ENCODE data around the gene ARMC10.
"Not testable (repeated sequence)": the region's sequence is repeated elsewhere in the genome, so short reads cannot be mapped to it uniquely, and the experiment has no call there.

ARMC10 gene

GRCh38 chr7:103068414-103069403 lies 6.2 kb upstream of the ARMC10 start:
- TF ChIP-seq, protein P1, sequence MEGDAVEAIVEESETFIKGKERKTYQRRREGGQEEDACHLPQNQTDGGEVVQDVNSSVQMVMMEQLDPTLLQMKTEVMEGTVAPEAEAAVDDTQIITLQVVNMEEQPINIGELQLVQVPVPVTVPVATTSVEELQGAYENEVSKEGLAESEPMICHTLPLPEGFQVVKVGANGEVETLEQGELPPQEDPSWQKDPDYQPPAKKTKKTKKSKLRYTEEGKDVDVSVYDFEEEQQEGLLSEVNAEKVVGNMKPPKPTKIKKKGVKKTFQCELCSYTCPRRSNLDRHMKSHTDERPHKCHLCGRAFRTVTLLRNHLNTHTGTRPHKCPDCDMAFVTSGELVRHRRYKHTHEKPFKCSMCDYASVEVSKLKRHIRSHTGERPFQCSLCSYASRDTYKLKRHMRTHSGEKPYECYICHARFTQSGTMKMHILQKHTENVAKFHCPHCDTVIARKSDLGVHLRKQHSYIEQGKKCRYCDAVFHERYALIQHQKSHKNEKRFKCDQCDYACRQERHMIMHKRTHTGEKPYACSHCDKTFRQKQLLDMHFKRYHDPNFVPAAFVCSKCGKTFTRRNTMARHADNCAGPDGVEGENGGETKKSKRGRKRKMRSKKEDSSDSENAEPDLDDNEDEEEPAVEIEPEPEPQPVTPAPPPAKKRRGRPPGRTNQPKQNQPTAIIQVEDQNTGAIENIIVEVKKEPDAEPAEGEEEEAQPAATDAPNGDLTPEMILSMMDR (IDR thresholded peaks at IDR 0.05; ENCODE audit: borderline replicate concordance, control extremely low read depth, extremely low read depth, insufficient read depth, missing control alignments), result no peak
- in situ Hi-C loops (cut with MboI; ENCODE audit: low sequenced_read_pairs, unreplicated experiment), result loop anchor here (25.0 kb wide), 1 partner anchor 306 kb away; no protein-coding TSS in a partner anchor
- DNase-seq (ENCODE audit: low spot score), result no peak

GRCh38 chr7:103071000-103071399 lies 3.9 kb upstream of the ARMC10 start:
- DNase-seq (ENCODE audit: low spot score), result no peak
- in situ Hi-C loops (cut with MboI; ENCODE audit: low sequenced_read_pairs, unreplicated experiment), result loop anchor here (25.0 kb wide), 1 partner anchor 309 kb away; no protein-coding TSS in a partner anchor
- TF ChIP-seq, protein P1 (IDR thresholded peaks at IDR 0.05; ENCODE audit: borderline replicate concordance, control extremely low read depth, extremely low read depth, insufficient read depth, missing control alignments), result no peak

DNA sequence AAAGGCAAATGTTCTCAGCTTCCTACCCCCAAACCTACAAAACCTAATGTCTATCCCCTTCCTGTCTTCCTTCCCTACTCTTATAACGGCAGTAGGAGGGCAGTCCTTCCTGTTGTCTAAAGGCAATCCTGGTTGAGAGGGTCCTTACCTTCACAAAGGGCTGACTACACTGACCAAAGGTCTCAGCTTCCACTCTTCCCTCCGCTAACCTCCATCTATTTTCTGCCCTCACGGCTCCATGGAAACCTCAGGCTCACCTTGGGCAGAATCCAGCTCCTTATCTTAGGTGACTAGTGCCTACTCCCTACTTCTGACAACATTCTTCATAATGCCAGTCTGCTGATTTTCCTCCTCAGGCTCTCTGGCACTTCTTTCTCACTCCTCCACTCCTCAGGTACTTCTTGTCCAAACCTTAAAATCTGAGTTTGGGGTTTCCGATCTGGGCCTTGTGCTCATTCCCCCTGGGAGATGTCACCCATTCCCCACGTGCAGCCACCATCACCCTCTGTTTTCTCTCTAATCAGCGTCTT lies 886 bp upstream of the ARMC10 start:
- TF ChIP-seq, protein P1 (IDR thresholded peaks at IDR 0.05; ENCODE audit: borderline replicate concordance, control extremely low read depth, extremely low read depth, insufficient read depth, missing control alignments), result no peak
- in situ Hi-C loops (cut with MboI; ENCODE audit: low sequenced_read_pairs, unreplicated experiment), result loop anchor here (25.0 kb wide), 1 partner anchor 312 kb away; no protein-coding TSS in a partner anchor
- DNase-seq (ENCODE audit: low spot score), result peak; percentile 21

DNA sequence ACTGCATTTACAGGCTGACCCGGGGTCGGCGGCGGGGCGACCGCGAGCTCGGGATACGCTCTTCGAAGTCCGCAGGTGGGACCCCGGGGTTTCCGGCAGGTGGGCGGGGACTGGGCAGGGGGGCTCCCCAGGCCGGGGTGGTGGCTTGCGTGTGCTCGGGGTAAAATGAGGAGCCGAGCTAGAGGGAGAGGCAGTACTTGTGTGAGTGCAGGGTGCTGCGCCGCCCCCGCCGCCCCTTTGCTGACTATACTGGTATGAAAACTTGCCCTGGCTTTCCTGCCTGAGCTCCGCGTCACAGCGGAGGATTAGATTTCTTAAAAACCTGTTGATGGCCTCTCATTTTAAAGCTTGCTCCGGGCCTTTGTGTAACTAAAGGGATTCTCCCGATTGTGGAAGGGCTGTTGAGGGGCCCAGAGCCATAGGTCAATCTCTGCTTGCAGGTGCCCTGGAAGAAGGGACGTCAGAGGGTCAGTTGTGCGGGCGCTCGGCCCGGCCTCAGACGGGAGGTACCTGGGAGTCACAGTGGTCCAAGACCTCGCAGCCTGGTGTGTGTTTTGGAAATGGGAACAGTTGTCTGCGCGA lies 488 bp downstream of the ARMC10 start:
- in situ Hi-C loops (cut with MboI; ENCODE audit: low sequenced_read_pairs, unreplicated experiment), result no loop called here
- TF ChIP-seq, protein P1 (IDR thresholded peaks at IDR 0.05; ENCODE audit: borderline replicate concordance, control extremely low read depth, extremely low read depth, insufficient read depth, missing control alignments), result no peak
- DNase-seq (ENCODE audit: low spot score), result peak; percentile 84

GRCh38 chr7:103076764-103077163 lies 1.8 kb downstream of the ARMC10 start:
- in situ Hi-C loops (cut with MboI; ENCODE audit: low sequenced_read_pairs, unreplicated experiment), result no loop called here
- TF ChIP-seq, protein P1 (IDR thresholded peaks at IDR 0.05; ENCODE audit: borderline replicate concordance, control extremely low read depth, extremely low read depth, insufficient read depth, missing control alignments), result no peak
- DNase-seq (ENCODE audit: low spot score), result no peak

DNA sequence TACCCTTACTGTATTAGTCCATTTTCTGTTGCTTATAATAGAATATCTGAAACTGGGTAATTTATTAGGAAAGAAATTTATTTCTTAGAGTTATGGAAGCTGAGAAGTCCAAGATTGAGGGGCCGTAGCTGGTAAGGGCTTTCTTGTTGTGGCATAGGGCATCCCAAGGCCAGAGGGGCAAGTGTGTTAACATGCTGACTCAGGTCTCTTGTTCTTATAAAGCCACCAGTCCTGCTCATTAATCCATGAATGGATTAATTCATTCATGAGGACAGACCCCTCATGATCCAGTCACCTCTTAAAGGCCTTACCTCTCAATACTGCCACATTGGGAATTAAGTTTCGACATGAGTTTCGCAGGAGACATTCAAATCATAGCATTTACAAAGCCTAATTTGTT lies 2.4 kb downstream of the ARMC10 start:
- in situ Hi-C loops (cut with MboI; ENCODE audit: low sequenced_read_pairs, unreplicated experiment), result no loop called here
- TF ChIP-seq, protein P1 (IDR thresholded peaks at IDR 0.05; ENCODE audit: borderline replicate concordance, control extremely low read depth, extremely low read depth, insufficient read depth, missing control alignments), result no peak
- DNase-seq (ENCODE audit: low spot score), result no peak

GRCh38 chr7:103078226-103078625 lies 3.3 kb downstream of the ARMC10 start:
- DNase-seq (ENCODE audit: low spot score); in situ Hi-C loops (cut with MboI; ENCODE audit: low sequenced_read_pairs, unreplicated experiment): not testable (repeated sequence)
